Measurements from ENCODE around the gene ANKRD63. TPM values are rescaled to one million over a fixed set of nuclear protein-coding genes. Genes with fewer than 3 reads are reported as not detected.

The ANKRD63 gene
- total RNA-seq, 1 experiment from 2014 or later: 1.2 TPM

GRCh38 chr15:40289140-40289775, 6.4 kb upstream of the ANKRD63 start:
- Histone ChIP-seq H3K27ac (ENCODE audit: low read length) (no peak overlapping the region), H3K4me1 (ENCODE audit: insufficient read depth, low read length) (no peaks in the 10 kb centered on the region; the same call in 1 of the 2 replicates), H3F3A (ENCODE audit: low read length, unreplicated experiment) (no peaks in the 10 kb centered on the region), H3K36me3 (ENCODE audit: low read depth, low read length) (no peaks in the 10 kb centered on the region), H3K9me2 (replicated peaks; ENCODE audit: low read length) (no peaks in the 10 kb centered on the region), H2AFZ (ENCODE audit: low read length) (no peak overlapping the region), H4K20me1 (ENCODE audit: low read length) (no peaks in the 10 kb centered on the region), H3K9me3 (ENCODE audit: low read length) (no peaks in the 10 kb centered on the region), H3K27me3 (ENCODE audit: low read length) (no peaks in the 10 kb centered on the region), H3K9ac (ENCODE audit: low read length) (no peak overlapping the region), H3K4me2 (ENCODE audit: low read length) (no peak overlapping the region), H3K4me3 (ENCODE audit: low read length) (no peak overlapping the region), H3K79me2 (ENCODE audit: low read length) (no peaks in the 10 kb centered on the region)
- intact Hi-C loops (cut with micrococcal nuclease): no loop called here
- CTCF ChIA-PET: interaction anchor here (0.6 to 1.1 kb wide), 5 partner anchors 20 to 606 kb away, joined by 3 read pairs; no protein-coding TSS in a partner anchor
- peak; percentile 61 for DNase-seq
- POLR2A ChIA-PET (ENCODE audit: unreplicated experiment): no interaction called here
- TF ChIP-seq CTCF (conservative IDR thresholded peaks at IDR 0.05; ENCODE audit: low read depth, low read length): peak; percentile 21; the same call in 1 of the 2 replicates
- TF ChIP-seq EZH2 (IDR thresholded peaks at IDR 0.05; ENCODE audit: low read length, unreplicated experiment): no peak
- no peak for TF ChIP-seq EZH2phosphoT487 (IDR thresholded peaks at IDR 0.05; ENCODE audit: borderline replicate concordance, low read length)
- BruUV-seq (replicated peaks): no TSS peak
- peak; percentile 39 for ATAC-seq

GRCh38 chr15:40287968-40288367, 5.1 kb upstream of the ANKRD63 start:
- H3K4me2 ChIP-seq (ENCODE audit: low read length): no peak overlapping the region
- ChIA-PET POLR2A (ENCODE audit: unreplicated experiment) (no interaction called here), CTCF (no interaction called here)
- no peaks in the 10 kb centered on the region for H3K79me2 ChIP-seq (ENCODE audit: low read length)
- no peak overlapping the region for H3K4me3 ChIP-seq (ENCODE audit: low read length)
- no peaks in the 10 kb centered on the region for H4K20me1 ChIP-seq (ENCODE audit: low read length)
- ATAC-seq (no peak), DNase-seq (no peak)
- H3K36me3 ChIP-seq (ENCODE audit: low read depth, low read length): no peaks in the 10 kb centered on the region
- TF ChIP-seq EZH2 (IDR thresholded peaks at IDR 0.05; ENCODE audit: low read length, unreplicated experiment): no peak
- no peak for TF ChIP-seq CTCF (conservative IDR thresholded peaks at IDR 0.05; ENCODE audit: low read depth, low read length)
- no peak for TF ChIP-seq EZH2phosphoT487 (IDR thresholded peaks at IDR 0.05; ENCODE audit: borderline replicate concordance, low read length)
- no peaks in the 10 kb centered on the region for H3K27me3 ChIP-seq (ENCODE audit: low read length)
- no peaks in the 10 kb centered on the region; the same call in 1 of the 2 replicates for H3K4me1 ChIP-seq (ENCODE audit: insufficient read depth, low read length)
- no peaks in the 10 kb centered on the region for H3K9me2 ChIP-seq (replicated peaks; ENCODE audit: low read length)
- H3K27ac ChIP-seq (ENCODE audit: low read length): no peak overlapping the region
- H2AFZ ChIP-seq (ENCODE audit: low read length): no peak overlapping the region
- intact Hi-C loops (cut with micrococcal nuclease): no loop called here
- H3F3A ChIP-seq (ENCODE audit: low read length, unreplicated experiment): no peaks in the 10 kb centered on the region
- no TSS peak for BruUV-seq (replicated peaks)
- no peak overlapping the region for H3K9ac ChIP-seq (ENCODE audit: low read length)
- no peaks in the 10 kb centered on the region for H3K9me3 ChIP-seq (ENCODE audit: low read length)

- Histone ChIP-seq H3K4me3 (ENCODE audit: low read length) (no peak overlapping the region), H3F3A (ENCODE audit: low read length, unreplicated experiment) (no peaks in the 10 kb centered on the region), H2AFZ (ENCODE audit: low read length) (no peak overlapping the region), H3K79me2 (ENCODE audit: low read length) (no peaks in the 10 kb centered on the region), H3K9me3 (ENCODE audit: low read length) (no peaks in the 10 kb centered on the region), H3K27ac (ENCODE audit: low read length) (no peak overlapping the region), H3K4me1 (ENCODE audit: insufficient read depth, low read length) (no peaks in the 10 kb centered on the region; the same call in 1 of the 2 replicates), H3K9me2 (replicated peaks; ENCODE audit: low read length) (no peaks in the 10 kb centered on the region), H4K20me1 (ENCODE audit: low read length) (no peaks in the 10 kb centered on the region), H3K27me3 (ENCODE audit: low read length) (no peaks in the 10 kb centered on the region), H3K4me2 (ENCODE audit: low read length) (no peak overlapping the region), H3K36me3 (ENCODE audit: low read depth, low read length) (no peaks in the 10 kb centered on the region), H3K9ac (ENCODE audit: low read length) (no peak overlapping the region)
- intact Hi-C loops (cut with micrococcal nuclease): no loop called here
- ATAC-seq (no peak), DNase-seq (no peak)
- BruUV-seq (replicated peaks): no TSS peak
- TF ChIP-seq CTCF (conservative IDR thresholded peaks at IDR 0.05; ENCODE audit: low read depth, low read length) (no peak), EZH2 (IDR thresholded peaks at IDR 0.05; ENCODE audit: low read length, unreplicated experiment) (no peak), EZH2phosphoT487 (IDR thresholded peaks at IDR 0.05; ENCODE audit: borderline replicate concordance, low read length) (no peak)
- POLR2A ChIA-PET (ENCODE audit: unreplicated experiment): no interaction called here
- CTCF ChIA-PET: no interaction called here
Observed at GRCh38 chr15:40287505-40287904, 4.6 kb upstream of the ANKRD63 start.
